Panc1 (cell line): ENCODE data around the gene HSPA2.

ENCODE experiments used
- POLR2AphosphoS5 ChIP-seq: IDR thresholded peaks from 2 replicates; pipeline ENCODE4 v1.6.1; 2012; ENCODE audit warnings: mild to moderate bottlenecking, low read depth, low read length, moderate library complexity
- SIN3A ChIP-seq: IDR thresholded peaks from 2 replicates; pipeline ENCODE4 v1.6.1; 2012; ENCODE audit warnings: low read depth, mild to moderate bottlenecking, low read length, moderate library complexity, borderline replicate concordance; ENCODE audit not compliant: insufficient read depth
- TF ChIP-seq, protein P1 (sequence below): fragments of 450-650 bp; IDR thresholded peaks from 2 replicates; pipeline ENCODE4 v1.5.1; 2017; ENCODE audit warnings: mild to moderate bottlenecking

- TF ChIP-seq, protein P1, sequence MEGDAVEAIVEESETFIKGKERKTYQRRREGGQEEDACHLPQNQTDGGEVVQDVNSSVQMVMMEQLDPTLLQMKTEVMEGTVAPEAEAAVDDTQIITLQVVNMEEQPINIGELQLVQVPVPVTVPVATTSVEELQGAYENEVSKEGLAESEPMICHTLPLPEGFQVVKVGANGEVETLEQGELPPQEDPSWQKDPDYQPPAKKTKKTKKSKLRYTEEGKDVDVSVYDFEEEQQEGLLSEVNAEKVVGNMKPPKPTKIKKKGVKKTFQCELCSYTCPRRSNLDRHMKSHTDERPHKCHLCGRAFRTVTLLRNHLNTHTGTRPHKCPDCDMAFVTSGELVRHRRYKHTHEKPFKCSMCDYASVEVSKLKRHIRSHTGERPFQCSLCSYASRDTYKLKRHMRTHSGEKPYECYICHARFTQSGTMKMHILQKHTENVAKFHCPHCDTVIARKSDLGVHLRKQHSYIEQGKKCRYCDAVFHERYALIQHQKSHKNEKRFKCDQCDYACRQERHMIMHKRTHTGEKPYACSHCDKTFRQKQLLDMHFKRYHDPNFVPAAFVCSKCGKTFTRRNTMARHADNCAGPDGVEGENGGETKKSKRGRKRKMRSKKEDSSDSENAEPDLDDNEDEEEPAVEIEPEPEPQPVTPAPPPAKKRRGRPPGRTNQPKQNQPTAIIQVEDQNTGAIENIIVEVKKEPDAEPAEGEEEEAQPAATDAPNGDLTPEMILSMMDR, result no peak
- TF ChIP-seq SIN3A (no peak), POLR2AphosphoS5 (no peak)
Measured at GRCh38 chr14:64496764-64497163, 43.8 kb upstream of the HSPA2 start.
